CD4-positive, alpha-beta T cell treated with Interleukin-6 at 100 ng/mL for 8 hours (primary cell): ENCODE data around the gene FLRT1.

ENCODE experiments used
- DNase-seq: peaks from one replicate; pipeline ENCODE4 v3.0.0-alpha.2; 2020; ENCODE audit warnings: mixed read lengths, low spot score

The FLRT1 gene

DNA sequence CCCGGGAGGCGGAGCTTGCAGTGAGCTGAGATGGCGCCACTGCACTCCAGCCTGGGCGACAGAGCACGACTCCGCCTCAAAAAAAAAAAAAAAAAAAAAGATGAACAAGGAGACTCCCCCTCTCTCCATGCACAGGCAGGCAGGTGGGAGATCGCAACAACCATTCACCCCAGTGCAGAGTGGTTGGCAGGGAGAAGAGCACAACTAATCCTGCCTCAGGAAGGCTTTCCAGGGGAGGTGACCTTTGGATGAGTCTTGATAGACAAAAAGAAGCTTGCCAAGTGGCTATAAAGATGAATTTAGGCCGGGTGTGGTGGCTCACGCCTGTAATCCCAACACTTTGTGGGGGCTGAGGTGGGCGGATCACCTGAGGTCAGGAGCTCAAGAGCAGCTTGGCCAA is 30.0 kb downstream of the FLRT1 start:
- no peak for DNase-seq

DNA sequence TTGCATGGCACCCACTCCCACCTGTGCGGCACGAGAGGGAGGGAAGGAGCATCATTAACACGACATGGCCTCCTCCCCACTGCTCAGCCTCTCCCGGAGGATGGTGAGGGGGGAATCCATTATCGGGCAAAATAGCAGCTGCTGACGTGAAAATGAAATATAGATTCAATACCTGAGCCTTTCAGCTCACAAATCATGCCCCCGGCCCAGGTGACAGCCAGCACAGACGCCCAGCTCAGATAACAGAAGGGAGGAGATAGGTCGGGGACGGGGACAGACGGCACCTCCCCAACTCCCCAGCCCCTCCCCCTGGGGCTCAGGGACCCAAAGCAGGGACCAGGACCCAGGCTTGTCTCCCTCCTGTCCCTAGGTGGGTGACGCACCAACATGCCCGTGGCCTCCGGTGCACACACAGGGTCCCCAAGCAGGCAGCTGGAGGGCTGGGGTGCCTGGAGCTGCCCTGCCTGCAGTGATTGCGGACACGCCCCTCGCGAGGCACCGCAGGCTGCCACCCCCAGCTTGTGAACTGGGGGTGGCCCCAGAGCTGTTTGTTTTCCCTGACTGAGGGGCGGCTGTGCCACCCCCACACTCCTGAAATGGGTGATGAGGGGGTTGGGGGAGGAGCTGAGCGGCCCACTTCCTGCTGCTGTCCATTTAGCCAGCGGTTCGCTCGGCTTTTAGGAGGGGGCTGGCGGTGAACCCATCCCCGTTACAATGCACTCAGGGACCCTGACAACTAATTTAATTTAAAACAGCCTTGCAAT is 31.7 kb downstream of the FLRT1 start:
- DNase-seq = no peak

DNA sequence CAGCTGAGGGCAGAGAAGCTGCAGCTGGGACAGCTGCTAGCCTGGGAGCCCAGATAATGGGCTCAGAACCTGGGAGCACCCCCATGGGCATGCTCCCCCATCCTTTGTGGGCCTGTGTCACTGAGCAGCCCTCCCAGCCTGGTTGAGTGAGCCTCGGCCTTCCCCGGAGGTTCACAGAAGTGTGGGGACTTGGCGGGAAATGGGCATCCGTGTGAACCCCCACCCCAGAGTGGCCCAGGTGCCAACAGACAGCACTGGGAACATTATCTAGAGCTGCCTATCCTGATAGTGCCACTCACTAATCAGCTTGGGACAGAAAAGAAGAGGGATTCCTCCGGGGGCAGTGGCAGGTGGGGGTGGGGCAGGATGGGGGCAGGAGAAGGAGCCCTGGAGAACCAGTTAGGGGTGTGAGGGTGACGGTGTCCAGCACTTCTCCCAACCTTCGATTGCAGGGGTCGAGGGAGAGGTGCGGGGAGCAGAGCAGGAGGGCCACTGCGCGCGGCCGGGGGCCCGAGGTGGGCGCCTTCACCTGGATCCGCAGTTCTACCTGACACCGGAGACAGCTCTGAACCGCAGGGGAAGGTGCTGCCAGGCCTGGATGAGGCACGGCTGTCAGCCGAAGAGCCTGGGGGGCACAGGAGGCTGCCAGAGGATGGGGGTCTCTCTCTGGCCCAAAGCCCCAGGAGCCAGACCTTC is 33.1 kb downstream of the FLRT1 start:
- no peak for DNase-seq

DNA sequence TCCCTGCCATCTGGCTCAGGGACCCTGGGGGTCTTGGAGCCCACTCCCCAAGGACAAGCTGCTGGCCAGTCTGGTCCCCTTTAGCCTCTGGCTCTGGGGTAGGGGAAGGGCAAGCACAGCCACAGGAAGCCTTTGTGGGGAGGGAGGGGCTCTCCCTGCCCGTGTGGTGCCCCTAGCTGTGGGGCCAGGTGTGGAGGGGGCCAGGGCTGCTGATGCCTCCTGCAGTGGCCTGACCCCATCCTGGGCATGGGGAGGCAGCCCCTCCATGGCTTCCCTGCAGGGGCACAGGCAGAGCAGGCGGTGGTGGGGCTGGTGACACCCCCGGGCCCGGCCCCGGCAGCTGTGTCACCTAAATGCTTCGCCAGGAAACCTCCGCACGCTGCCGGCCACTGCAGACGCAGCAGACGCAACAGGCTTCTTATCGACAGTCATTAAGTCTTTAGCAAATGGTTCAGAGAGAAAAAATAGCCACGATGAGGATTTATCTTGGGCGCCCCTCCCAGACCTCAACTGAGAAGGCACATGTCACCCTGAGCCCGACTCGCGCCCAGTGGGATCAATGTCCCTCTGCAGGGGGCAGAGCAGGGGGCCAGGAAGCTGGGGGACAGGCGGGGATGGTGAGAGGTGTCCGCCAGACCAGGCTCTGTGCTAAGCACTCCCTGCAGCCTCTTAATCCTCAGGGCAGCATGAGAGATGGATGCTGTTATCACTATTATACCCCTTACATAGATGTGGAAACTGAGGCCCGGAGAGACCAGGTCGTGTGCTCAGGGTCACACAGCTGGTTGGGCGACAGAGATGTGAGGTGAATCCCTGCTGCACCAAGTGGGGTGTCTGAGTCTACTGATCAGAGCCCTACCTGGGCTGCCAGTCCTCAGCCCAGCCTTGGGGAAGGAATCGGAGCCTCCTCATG is 33.9 kb downstream of the FLRT1 start:
- no peak for DNase-seq

DNA sequence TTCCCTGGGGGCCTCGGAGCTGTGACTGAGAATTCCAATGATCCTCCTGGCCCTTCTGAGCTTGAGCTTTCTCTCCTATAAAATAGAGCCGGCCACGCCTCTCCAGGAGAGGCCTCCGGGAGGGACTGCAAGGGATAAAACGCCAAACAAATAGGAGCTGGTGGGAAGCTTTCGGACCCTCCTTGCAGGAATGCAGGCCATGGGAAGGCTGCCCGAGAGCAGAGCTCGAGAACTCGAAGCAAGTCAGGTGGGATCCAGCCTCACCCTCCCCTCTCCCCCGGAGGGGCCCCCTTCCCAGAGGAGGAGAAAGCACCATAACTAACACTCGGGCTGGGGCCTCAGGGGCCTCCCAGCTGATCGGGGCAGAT is 34.6 kb downstream of the FLRT1 start:
- no peak for DNase-seq

DNA sequence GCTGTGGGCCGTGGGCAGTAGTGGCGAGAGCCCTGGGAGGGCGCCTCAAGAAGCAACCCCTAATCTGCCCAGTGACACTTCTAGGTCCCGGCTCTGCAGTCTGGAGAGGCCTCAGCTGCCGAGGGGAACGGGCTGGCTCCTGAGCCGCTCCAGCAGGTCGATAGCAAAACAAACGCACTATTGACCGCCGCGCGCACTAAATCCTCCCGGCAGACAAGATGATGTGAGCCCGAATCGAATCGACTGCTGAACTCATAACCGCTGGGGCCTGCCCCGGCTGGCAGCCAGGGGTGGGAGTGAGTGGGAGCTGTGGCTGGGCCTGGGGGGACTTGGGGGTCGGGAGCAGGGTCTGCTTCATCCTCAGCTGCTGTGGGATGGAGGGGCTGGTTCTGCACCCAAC is 36.1 kb downstream of the FLRT1 start:
- no peak for DNase-seq

DNA sequence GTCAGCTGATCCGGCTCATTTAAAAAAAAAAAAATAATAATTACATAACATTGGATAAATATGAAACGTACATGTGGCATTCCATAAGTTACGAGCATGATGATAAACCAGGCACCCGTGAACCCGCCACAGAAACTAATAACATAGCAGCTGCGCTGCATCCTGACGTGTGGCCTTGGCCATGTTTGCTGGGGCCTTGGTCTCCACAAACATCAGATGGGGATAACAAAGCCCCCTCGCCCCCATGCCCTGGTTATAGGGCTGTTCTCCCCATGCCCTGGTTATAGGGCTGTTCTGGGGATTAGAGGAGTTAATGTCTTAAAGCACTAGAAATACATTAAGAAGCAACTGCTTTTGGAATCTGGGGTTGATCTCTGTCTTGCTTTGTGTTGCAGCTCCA is 36.7 kb downstream of the FLRT1 start:
- DNase-seq = no peak

DNA sequence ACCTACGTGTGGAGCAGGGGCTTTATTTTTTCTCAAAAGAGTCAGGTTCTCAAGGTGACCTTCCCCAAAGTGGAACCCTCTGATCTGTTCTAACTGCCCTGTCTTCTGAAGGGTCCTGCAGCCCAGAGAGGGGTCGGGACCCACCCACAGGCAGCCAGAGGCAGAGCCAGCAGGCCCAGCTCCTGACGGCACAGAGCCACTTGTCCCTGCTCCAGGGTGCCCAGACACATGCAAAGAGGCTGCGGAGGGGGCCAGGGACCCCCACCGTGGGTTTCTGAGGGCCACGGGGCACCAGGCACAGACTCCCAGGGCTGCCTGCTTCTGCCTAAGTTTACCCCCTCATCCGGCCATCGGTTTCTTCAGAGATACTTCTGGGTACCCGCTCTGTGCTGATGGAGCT is 37.1 kb downstream of the FLRT1 start:
- DNase-seq = no peak

DNA sequence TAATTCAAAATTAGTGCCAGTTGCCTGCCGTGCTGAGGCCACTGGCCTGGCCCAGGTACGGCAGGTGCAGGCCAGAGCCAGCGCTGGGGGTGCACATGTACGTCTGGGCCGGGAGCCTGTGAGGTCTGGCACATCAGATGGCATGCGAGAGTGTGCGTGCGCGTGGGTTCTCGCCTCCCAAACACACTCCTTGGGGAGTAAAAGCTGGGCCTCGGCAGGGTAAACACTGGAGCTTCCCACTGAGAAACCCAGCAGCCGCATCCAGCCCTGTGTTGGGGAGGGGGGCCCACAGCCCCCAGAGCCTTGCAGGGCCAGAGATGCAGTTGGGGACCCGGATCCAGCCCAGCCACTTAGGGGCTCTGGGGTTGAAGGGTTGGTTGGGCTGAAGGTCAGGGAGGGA is 37.8 kb downstream of the FLRT1 start:
- no peak for DNase-seq

DNA sequence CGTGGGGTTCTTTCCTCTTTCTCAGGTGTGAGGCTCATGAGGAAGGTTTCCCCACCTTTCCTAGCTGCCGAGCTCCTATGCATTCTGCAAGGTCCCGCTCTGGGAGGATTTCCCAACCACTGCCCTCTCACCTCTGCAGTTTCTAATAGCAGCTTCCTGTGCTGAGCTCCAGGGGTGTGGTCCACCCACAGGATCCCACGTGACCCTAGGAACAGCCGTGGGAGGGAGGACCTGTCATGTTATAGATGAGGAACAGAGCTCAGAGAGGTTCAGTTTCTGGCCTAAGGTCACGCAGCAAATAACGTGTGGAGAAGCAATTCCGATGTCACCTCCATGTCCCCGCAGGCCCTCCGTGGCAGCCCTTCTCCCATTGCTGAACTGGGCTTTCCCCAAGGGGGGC is 38.5 kb downstream of the FLRT1 start:
- no peak for DNase-seq

DNA sequence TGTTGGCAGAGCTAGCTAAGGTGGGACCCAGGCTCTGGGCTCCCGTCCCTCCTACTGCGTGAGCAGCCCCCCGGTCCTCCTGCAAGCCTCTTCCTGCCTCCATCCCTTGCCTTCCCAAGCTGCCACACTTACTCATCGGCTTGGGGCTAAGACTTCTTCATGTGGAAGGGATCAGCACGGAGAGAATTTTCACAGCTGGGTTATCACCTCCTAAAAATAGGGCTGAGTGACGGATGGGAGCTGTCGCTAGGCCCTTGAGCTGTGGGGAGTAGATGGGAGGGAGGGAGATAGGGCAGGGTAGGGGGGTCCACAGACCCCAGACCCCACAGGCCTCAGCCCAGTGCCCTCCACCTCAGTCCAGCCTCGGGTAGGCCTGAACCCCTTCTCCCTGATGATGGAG is 41.0 kb downstream of the FLRT1 start:
- DNase-seq = no peak

DNA sequence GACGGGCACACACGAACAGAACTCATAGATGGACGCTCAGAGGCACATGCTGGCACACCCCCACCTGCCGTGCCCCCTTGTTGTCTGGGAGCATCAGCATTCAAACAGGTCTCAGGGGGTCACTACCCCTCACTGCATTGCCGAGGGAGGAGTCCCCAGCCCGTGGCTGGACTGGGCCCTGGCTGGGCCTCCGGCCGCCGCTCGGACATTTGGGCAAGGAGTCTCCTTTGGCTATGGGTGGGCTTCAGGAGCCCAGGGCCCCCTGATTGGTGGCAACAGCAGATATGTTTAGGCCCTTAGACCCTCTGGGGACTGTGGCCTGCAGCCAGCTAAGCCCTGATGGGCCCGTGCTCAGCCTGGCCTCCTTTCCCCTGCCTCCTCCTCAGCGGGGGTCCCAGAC is 41.9 kb downstream of the FLRT1 start:
- DNase-seq = no peak

DNA sequence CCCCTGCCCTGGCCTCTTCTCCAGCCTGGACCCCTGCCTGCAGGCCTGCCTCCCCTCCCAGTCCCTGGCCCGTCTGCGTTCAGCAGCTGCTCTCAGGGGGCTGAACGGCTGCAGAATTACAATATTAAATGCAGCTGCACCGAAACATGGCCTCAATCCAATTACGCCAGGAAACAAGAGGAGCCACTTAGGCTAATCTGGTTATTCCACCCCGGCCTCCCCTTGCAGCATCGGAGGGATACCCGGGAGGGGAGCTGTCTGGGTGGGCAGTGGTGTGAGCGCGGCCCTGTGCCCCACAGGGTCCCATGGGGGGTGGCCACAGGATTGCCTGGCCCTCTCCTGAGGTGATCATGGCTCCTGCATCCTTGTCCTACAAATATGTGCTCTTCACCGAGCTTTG is 42.6 kb downstream of the FLRT1 start:
- no peak for DNase-seq

DNA sequence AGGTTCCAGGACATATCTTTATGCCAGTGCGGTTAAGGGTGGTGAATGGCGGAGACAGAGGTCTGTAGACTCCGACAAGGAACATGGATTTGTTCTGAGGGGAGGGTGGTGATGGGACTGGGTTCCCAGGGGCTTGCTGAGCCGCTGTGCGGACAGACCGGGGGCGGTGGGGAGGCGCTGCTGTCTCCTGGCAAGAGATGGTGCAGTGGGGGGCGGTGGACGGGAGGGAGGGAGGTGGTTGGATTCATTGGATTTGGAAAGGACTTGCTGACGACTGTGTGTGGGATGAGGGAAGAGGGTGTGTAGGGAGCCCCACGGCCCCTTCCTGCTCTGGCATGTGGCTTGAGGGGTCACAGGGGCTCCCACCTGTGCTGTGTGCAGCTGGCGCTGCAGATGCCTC is 43.2 kb downstream of the FLRT1 start:
- no peak for DNase-seq

DNA sequence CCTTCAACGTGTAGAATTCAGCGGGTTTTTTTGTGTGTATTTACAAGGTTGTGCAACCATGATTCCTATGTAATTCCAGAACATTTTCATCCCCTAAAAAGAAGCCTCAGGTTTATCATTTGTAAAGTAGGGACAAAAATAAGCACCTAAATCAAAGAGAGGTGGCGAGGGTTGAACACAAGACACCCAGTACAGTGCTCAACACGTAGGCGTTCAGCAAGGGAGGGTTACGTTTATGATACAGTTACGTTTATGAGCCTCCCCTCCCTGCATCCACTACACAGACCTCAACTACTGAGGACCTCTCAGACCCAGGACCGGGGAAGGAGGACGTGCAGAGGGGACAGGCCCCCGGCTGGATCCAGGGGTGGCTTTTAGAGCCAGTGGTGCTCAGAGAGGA is 44.7 kb downstream of the FLRT1 start:
- no peak for DNase-seq

DNA sequence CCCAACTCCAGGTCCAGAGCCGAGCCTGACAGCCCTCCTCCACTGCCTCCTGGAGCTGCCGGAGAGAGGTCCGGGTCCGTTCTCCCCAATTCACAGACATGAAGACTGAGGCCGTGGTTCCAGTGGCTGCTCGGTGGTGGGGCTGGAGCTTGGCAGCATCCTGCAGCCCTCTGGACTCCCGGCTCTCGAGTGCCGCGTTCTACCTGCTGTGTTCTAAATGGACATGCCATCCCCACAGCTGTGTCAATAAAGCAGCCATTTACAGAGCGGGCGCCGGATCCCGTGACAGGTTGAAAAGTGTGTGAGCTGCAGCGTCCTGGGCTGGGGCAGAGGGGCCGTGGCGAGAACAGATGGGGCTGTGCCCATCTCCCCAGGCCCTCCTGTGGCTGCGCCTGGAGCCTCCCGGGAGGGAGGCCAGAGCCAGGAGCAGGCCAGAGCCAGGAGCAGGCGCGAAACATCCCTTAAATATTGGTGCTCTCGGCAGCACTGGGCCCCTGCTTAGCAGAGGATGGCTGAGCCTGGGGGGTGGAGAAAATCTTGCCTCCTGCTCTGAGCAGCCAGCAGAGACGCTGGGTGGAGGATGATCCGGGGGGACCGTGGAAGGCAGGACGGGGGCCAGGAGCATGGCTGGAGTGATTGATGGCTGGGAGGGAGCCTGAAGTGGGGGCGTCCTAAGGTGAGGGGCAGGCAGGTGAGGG is 46.2 kb downstream of the FLRT1 start:
- DNase-seq = no peak

DNA sequence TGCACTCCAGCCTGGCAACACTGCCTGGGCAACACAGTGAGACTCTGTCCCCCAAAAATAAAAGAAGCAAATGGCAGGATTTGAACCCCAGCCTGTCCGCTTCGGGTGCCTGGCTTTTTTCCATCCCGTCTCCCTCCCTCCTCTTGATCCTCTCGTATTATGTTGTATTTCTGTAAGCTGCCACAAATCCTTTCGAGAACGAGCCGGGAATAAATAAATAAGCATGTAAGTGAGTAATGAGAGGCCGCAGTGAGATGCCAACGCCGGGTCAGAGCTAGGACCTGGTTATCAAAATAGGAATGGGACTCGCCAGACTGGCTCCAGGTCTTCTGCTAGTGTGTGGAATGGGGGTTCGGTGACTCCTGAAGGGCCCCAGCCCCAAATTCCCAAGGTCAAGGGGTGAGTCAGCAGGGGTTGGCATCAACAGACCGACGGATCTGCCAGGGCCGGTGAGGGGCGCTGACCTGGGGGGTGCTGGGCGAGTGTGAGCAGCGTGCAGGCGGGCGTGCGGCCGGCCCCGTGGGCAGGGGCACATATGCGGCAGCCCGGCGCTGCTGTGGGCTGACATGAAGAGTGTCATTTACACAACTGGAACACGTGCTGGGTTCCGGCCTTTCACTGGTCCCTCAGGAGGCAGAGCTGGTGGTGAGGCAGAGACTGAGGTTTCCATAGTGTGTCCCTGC is 47.8 kb downstream of the FLRT1 start:
- DNase-seq = no peak

DNA sequence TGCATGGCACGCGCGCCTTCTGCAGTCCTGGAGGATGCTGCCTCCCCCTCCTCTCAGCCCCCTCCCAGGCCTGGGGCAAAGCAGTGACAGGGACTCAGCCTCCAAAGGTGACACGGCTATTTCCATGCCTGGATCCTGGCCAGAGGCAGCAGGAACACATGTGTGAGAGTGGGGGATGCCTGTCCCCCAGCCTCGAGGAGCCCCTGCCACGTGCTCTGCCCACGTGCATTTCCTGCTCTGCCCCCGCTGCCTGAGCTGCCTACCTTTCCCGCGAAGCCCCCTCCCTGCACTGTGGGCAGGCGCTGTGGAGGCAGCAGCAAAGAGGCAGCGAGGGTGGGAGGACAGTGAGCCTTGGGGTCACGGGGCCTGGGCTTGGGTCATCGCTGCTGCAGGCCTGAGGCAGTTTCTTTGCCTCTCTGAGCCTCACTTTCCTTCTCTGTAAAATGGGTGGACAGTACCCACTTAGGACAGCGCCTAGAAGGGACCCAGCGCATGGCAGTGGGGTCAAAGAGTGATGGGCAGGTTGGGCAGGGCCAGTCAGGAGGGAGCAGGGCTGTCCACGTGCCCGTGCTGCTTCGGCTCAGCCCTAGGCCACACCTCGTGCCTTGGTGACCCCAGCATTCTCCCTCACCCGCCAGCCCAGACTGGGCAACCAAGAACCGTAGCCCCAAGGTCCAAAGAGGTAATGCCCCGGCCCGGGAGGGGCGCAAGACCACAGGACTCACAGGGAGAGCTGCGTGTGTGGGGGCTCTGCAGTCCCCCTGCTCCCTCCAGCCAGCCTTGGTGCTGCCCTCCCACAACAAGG is 48.6 kb downstream of the FLRT1 start:
- no peak for DNase-seq

DNA sequence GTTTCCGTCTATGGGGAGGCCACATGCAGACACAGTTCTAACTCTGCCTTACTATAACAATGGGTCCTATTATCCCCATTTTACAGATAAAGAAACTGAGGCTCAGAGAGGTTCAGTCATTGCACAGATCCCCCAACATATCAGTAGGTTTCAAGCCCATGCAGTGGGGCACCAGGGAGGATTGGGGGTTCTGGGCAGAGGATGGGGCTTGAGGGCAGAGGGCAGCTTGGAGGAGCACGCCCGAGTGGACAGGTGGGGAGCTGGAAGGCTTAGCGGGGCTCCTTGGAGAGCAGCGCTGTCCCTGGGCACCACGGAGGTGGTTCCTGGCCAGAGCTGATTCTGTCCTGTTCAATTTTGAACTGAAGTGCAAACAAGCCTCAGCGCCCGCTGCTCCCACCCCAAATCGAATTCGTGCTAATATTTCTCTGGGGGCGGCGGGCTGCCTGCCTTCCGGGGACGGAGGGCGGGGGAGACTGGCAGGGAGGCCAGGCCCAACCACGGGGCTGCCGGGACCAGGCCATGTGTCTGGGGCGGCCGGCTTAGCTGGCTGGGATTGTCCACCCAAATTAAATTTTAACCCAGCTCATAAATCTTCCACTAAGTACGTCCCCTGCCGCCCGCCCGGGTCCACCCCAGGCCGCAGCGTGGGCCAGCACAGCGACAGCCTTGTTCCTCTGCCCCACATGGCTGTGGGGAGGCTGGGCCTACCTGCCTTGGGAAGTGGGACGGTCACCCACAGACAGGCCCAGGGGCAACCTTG is 49.4 kb downstream of the FLRT1 start:
- DNase-seq = no peak
